Right lobe of liver (tissue), 4 donors: Measurements from ENCODE around the gene EHD4.

Experiments
- CTCF ChIP-seq, 4 donors: fragments of 200-600 bp in 3 of 4; fragments of 450-650 bp in 1 of 4; IDR thresholded peaks; one replicate each; pipeline versions ENCODE4 v1.5.1 to v1.8.0; 2016 to 2022; ENCODE audit warnings: antibody characterized with exemption in 4 of 4, mild to moderate bottlenecking in 2 of 4
- POLR2A ChIP-seq: fragments of 450-650 bp; IDR thresholded peaks from one replicate; pipeline ENCODE4 v1.6.1; 2017; ENCODE audit warnings: antibody characterized with exemption, mild to moderate bottlenecking
- donor health status: DM: no; HTN: no; CAD: no.
- donor health status: DM: no; HTN: no; CAD: no.
- donor health status: DM: no; HTN: yes; CAD: no.

- TF ChIP-seq CTCF (IDR thresholded peaks at IDR 0.05) (no peak), POLR2A (no peak)
These were observed 95.7 kb downstream of the EHD4 start for GRCh38 chr15:41876689-41877088.
